ENCODE measurements around the gene PLPP3.

- no peak for TF ChIP-seq POLR2A (IDR thresholded peaks at IDR 0.05)
- no peak for TF ChIP-seq CTCF (IDR thresholded peaks at IDR 0.05)
Measured at GRCh38 chr1:56541408-56541807, 38.0 kb downstream of the PLPP3 start.

Data from suprapubic skin (tissue), 3 donors.